Ishikawa (cell line): Measurements from ENCODE around the gene DDX5.

Experiments
- FOXM1 ChIP-seq: IDR thresholded peaks from 2 replicates; pipeline ENCODE4 v1.6.1; 2012; ENCODE audit warnings: low read depth, borderline replicate concordance
- RAD21 ChIP-seq: IDR thresholded peaks from 2 replicates; pipeline ENCODE4 v1.6.1; 2012; ENCODE audit warnings: low read depth
- TAF1 ChIP-seq: IDR thresholded peaks from 2 replicates; pipeline ENCODE4 v1.6.1; 2012; ENCODE audit warnings: low read depth, mild to moderate bottlenecking

DNA sequence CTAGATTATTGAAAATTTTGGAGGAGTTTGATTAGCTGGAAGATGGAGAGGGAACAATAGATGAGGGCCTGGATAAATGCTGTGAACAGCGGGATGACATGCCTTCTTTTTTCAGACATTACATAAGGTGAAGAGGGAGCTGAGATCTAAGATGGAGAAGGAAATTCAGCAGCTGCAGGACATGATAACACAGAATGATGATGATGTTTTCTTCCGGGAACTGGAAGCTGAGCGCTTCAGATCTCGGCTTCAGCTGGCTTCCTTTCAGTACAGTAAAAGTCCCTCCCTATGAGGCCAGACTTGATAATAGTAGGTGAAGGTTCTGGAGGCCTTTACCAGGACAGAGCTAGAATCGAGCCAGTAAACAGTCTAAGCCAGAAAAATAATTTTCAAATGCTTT, 31.4 kb upstream of the DDX5 start:
- TF ChIP-seq FOXM1 (no peak), TAF1 (no peak), RAD21 (no peak)
